Measurements from ENCODE around the gene RASGEF1C. TPM values are rescaled to one million over a fixed set of nuclear protein-coding genes. Genes with fewer than 3 reads are reported as not detected.

RASGEF1C gene
- total and polyA plus RNA-seq, 2 experiments from 2014 or later, result 0.40 to 0.42 TPM

- TF ChIP-seq STAT1 (IDR thresholded peaks at IDR 0.05; ENCODE audit: unreplicated experiment) (no peak), CTCF (conservative IDR thresholded peaks at IDR 0.05; ENCODE audit: low read depth in 2 of 2) (no peak), ZNF114 (CRISPR knock-in tag; IDR thresholded peaks at IDR 0.05) (no peak)
These were observed 55.0 kb downstream of the RASGEF1C start (continued) for GRCh38 chr5:180153991-180154390.

DNA sequence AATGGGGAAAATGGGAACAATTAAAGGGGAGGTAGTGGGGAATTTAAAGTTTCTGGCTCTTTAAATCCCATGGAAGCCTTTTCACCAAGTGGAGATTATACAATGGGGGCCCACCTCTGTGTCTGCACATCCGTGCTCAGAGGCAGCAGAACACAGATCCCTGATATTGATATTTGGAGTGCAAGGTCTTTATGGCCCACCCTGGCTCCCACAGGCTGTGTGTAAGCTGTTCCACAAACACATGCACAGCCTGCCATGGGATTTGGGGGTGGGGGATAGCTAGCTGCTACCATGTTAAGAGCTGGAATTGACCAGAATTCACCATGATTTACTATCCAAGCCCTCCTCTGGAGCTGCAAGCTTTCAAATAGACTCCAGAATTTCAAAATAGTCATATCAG is 55.9 kb downstream of the RASGEF1C start:
- H3K27me3 ChIP-seq (ENCODE audit: insufficient read depth), result no peaks in the 10 kb centered on the region
- no peak overlapping the region for H3K27ac ChIP-seq (ENCODE audit: low read depth)
- H3K27me3 Mint-ChIP-seq (ENCODE audit: insufficient read depth, low read depth, poor library complexity), result peaks cover 5% of the 10 kb centered on the region
- no peaks in the 10 kb centered on the region for H3K9me2 ChIP-seq (ENCODE audit: insufficient read depth)
- no peak overlapping the region for H3K27ac Mint-ChIP-seq
- H3K4me3 Mint-ChIP-seq, result no peak overlapping the region
- no peaks in the 10 kb centered on the region; the same call in 2 of the 3 replicates for H3K36me3 Mint-ChIP-seq (ENCODE audit: low read depth)
- no peak overlapping the region for H3K4me2 ChIP-seq
- H3K9me3 Mint-ChIP-seq, result peaks cover 3% of the 10 kb centered on the region; the same call in 1 of the 3 replicates
- no peak overlapping the region for H2AFZ ChIP-seq
- ATAC-seq, result no peak
- H3K4me1 Mint-ChIP-seq, result no peaks in the 10 kb centered on the region
- H3K4me1 ChIP-seq (ENCODE audit: insufficient read depth), result no peaks in the 10 kb centered on the region
- TF ChIP-seq EZH2phosphoT487 (IDR thresholded peaks at IDR 0.05; ENCODE audit: unreplicated experiment), result no peak
- H3F3A ChIP-seq (replicated peaks; ENCODE audit: low read depth), result no peaks in the 10 kb centered on the region
- no peaks in the 10 kb centered on the region for H3K36me3 ChIP-seq (ENCODE audit: insufficient read depth)
- DNase-seq (ENCODE audit: low spot score), result no peak
- H3K79me2 ChIP-seq (replicated peaks; ENCODE audit: insufficient read depth), result no peaks in the 10 kb centered on the region
- H3K4me3 ChIP-seq, result no peak overlapping the region
- no peaks in the 10 kb centered on the region for H4K20me1 ChIP-seq (replicated peaks; ENCODE audit: insufficient read depth)

DNA sequence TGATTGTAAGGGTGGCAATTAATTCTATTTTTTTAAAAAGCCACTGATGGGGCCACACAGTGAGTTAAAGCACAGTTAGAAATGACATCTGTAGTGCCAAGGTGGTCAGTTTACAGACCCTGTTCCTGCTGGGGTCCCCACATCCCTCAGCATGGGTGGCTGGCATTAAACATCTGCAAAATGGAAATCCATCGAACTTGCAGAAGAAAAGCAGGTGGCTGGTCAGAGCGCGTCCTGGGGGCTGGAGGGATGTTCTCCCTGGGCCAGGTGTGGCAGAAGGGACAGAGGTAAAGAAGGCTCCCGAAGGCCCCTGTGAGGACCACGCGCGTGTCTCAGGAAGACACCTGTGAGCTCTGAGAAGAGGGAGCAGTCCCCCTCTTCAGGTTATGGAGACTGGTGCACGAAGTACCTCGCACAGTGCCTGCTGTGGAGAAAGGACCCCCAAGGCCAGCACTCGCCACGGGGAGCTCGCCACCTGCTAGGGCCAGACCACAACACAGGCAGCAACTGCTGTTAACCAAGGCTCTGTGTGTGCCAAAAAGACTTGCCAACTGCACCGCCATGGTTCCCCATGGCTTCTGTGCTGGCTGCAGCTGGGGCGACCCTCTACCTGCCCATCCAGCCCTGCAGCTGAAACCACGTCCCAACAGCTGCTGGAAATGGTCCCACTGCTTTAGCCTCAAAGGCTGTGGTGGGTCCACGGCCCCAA is 65.2 kb downstream of the RASGEF1C start:
- H3K27me3 ChIP-seq (ENCODE audit: insufficient read depth), result no peaks in the 10 kb centered on the region
- no peaks in the 10 kb centered on the region for H3K4me1 ChIP-seq (ENCODE audit: insufficient read depth)
- no peak overlapping the region for H3K27ac Mint-ChIP-seq
- no peak overlapping the region for H3K4me3 Mint-ChIP-seq
- no peaks in the 10 kb centered on the region for H3K9me2 ChIP-seq (ENCODE audit: insufficient read depth)
- peaks cover 3% of the 10 kb centered on the region; the same call in 1 of the 3 replicates for H3K4me1 Mint-ChIP-seq
- H3K79me2 ChIP-seq (replicated peaks; ENCODE audit: insufficient read depth), result no peaks in the 10 kb centered on the region
- no peaks in the 10 kb centered on the region for H3K36me3 Mint-ChIP-seq (ENCODE audit: low read depth)
- peaks cover 5% of the 10 kb centered on the region; the same call in 2 of the 3 replicates for H3K9me3 Mint-ChIP-seq
- no peak overlapping the region for H2AFZ ChIP-seq
- ATAC-seq (no peak), DNase-seq (ENCODE audit: low spot score) (no peak)
- no peak overlapping the region for H3K27ac ChIP-seq (ENCODE audit: low read depth)
- no peaks in the 10 kb centered on the region for H3K36me3 ChIP-seq (ENCODE audit: insufficient read depth)
- no peaks in the 10 kb centered on the region for H3F3A ChIP-seq (replicated peaks; ENCODE audit: low read depth)
- H3K4me3 ChIP-seq, result no peak overlapping the region
- no peaks in the 10 kb centered on the region for H3K27me3 Mint-ChIP-seq (ENCODE audit: insufficient read depth, low read depth, poor library complexity)
- H4K20me1 ChIP-seq (replicated peaks; ENCODE audit: insufficient read depth), result no peaks in the 10 kb centered on the region
- no peak overlapping the region for H3K4me2 ChIP-seq
- TF ChIP-seq NANOG (IDR thresholded peaks at IDR 0.05; ENCODE audit: borderline replicate concordance) (no peak), POLR2AphosphoS5 (IDR thresholded peaks at IDR 0.05; ENCODE audit: low read depth) (no peak), ZNF114 (CRISPR knock-in tag; IDR thresholded peaks at IDR 0.05) (no peak), JUNB (IDR thresholded peaks at IDR 0.05; ENCODE audit: unreplicated experiment) (no peak), ZNF462 (CRISPR knock-in tag; IDR thresholded peaks at IDR 0.05) (no peak), EZH2phosphoT487 (IDR thresholded peaks at IDR 0.05; ENCODE audit: unreplicated experiment) (no peak)
- TF ChIP-seq, protein P1, sequence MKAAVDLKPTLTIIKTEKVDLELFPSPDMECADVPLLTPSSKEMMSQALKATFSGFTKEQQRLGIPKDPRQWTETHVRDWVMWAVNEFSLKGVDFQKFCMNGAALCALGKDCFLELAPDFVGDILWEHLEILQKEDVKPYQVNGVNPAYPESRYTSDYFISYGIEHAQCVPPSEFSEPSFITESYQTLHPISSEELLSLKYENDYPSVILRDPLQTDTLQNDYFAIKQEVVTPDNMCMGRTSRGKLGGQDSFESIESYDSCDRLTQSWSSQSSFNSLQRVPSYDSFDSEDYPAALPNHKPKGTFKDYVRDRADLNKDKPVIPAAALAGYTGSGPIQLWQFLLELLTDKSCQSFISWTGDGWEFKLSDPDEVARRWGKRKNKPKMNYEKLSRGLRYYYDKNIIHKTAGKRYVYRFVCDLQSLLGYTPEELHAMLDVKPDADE (IDR thresholded peaks at IDR 0.05), result no peak

All from GM23338 (cell line).